Lung (tissue), 12 donors: ENCODE results near the gene RXRB. TPM values are rescaled to one million over a fixed set of nuclear protein-coding genes. Genes with fewer than 3 reads are reported as not detected.
A peak's percentile ranks its signal among the peaks of the same experiment; 100 is the strongest.

ENCODE experiments used
- ATAC-seq: fragments of 200-7000 bp; cut with Tn5 transposase; one replicate; pipeline ENCODE4 v1.9.1; 2020; ENCODE audit warnings: moderate number of reproducible peaks; ENCODE audit not compliant: insufficient read depth, low FRiP score
- DNase-seq, 3 donors: peaks; one replicate each; pipeline ENCODE4 v3.0.0-alpha.2; 2013 to 2017
- H3K27ac ChIP-seq, 2 donors: one replicate each; pipeline ENCODE4 v1.5.1; 2013; ENCODE audit warnings: mild to moderate bottlenecking in 2 of 2, moderate library complexity in 2 of 2, control low read depth in 1 of 2, inconsistent platforms in 1 of 2, low read depth in 1 of 2, low read length in 1 of 2
- H3K27me3 ChIP-seq, 3 donors: one replicate each; pipeline ENCODE4 v1.5.1; 2013; ENCODE audit warnings: low read length in 2 of 3; ENCODE audit not compliant: control insufficient read depth in 3 of 3, insufficient read depth in 3 of 3
- H3K36me3 ChIP-seq, 4 donors: one replicate each; pipeline ENCODE4 v1.5.1; 2013; ENCODE audit warnings: low read length in 4 of 4, mild to moderate bottlenecking in 1 of 4, moderate library complexity in 1 of 4; ENCODE audit not compliant: control insufficient read depth in 4 of 4, insufficient read depth in 4 of 4
- H3K4me1 ChIP-seq, 5 donors: one replicate each; pipeline ENCODE4 v1.5.1; 2013; ENCODE audit warnings: low read length in 5 of 5, mild to moderate bottlenecking in 2 of 5, moderate library complexity in 1 of 5; ENCODE audit not compliant: control insufficient read depth in 5 of 5, insufficient read depth in 5 of 5
- H3K4me3 ChIP-seq: one replicate; pipeline ENCODE4 v1.5.1; 2013; ENCODE audit warnings: mild to moderate bottlenecking, control low read depth, moderate library complexity
- H3K9ac ChIP-seq, 2 donors: one replicate each; pipeline ENCODE4 v1.5.1; 2013; ENCODE audit warnings: low read length in 2 of 2, control low read depth in 1 of 2; ENCODE audit not compliant: insufficient read depth in 1 of 2
- H3K9me3 ChIP-seq, 4 donors: one replicate each; pipeline ENCODE4 v1.5.1; 2013; ENCODE audit warnings: low read length in 3 of 4, mild to moderate bottlenecking in 1 of 4, moderate library complexity in 1 of 4; ENCODE audit not compliant: control insufficient read depth in 4 of 4, insufficient read depth in 3 of 4
- CTCF ChIP-seq: IDR thresholded peaks from 2 replicates; pipeline ENCODE4 v1.5.1; 2012; ENCODE audit warnings: mild to moderate bottlenecking; ENCODE audit errors: control extremely low read depth, extremely low read depth
- WGBS, 2 donors: extraction: QIAGEN DNeasy Blood & Tissue Kit; methylation state at CpG; one replicate each; pipeline ENCODE4 v1.1.7; 2013; 5-methylcytosine and 5-hydroxymethylcytosine counted together
- polyA plus RNA-seq, 2 donors: library from polyadenylated mRNA; stranded (reverse); fragments of 200-250 nt; gene quantifications; one replicate each; pipeline ENCODE4 v1.2.1, GENCODE V29; 2013
- total RNA-seq, 2 donors: library from RNA; depleted of rRNA in 1 of 2; stranded (reverse); fragments of >200 nt in 1 of 2; gene quantifications; one replicate each; pipeline ENCODE4 v1.2.1, GENCODE V29; 2014 to 2021
- donor health status: control.
- donor health status: control.
- donor health status: Bipolar disorder and iron deficiency.
- donor health status: healthy.
- donor health status: DM: yes; HTN: yes; CAD: no.

RXRB gene
- total and polyA plus RNA-seq, 4 donors, result 27.4 to 38.7 (median 31.1) TPM

GRCh38 chr6:33192671-33193602 is 7.5 kb downstream of the RXRB start:
- no peak for TF ChIP-seq CTCF
- ATAC-seq (no peak), DNase-seq (peak; percentile 20 to 58 (median 45))
- Histone ChIP-seq H3K27ac (no peak overlapping the region), H3K36me3 (peaks cover 0 to 29% (median 19%) of the 10 kb centered on the region in 4 donors), H3K9ac (no peak overlapping the region), H3K4me3 (no peak overlapping the region), H3K9me3 (no peaks in the 10 kb centered on the region), H3K27me3 (peaks cover 0 to 21% (median 18%) of the 10 kb centered on the region in 3 donors), H3K4me1 (peaks cover 0 to 22% (median 5%) of the 10 kb centered on the region in 5 donors)
- 3 to 4% methylated on average over 41 to 72 of the region's 72 CpGs for WGBS, 2 donors

- H3K9me3 ChIP-seq, result no peaks in the 10 kb centered on the region
- no peak within 1 kb of the TSS for H3K9ac ChIP-seq
- H3K4me3 ChIP-seq, result no peak within 1 kb of the TSS
- no peak for DNase-seq
- H3K36me3 ChIP-seq, result peaks cover 0 to 26% (median 18%) of the 10 kb centered on the region in 4 donors
- 9 to 14% methylated on average over 32 to 35 of the region's 35 CpGs for WGBS, 2 donors
- H3K4me1 ChIP-seq, result peaks cover 0 to 17% (median 5%) of the 10 kb centered on the region in 5 donors
- peaks cover 0 to 21% (median 18%) of the 10 kb centered on the region in 3 donors for H3K27me3 ChIP-seq
- H3K27ac ChIP-seq, result no peak within 1 kb of the TSS
- ATAC-seq, result no peak
- TF ChIP-seq CTCF, result no peak
Observed at GRCh38 chr6:33192105-33192646, 8.3 kb downstream of the RXRB start, which contains the start of gene COL11A2. Gene COL11A2 (minus strand): TSS chr6:33192467. CDS start chr6:33192240, 227 bp downstream.

GRCh38 chr6:33191383-33192104 is 8.9 kb downstream of the RXRB start:
- ATAC-seq (no peak), DNase-seq (no peak)

More at GRCh38 chr6:33191383-33192104, 8.9 kb downstream of the RXRB start:
- no peak for TF ChIP-seq CTCF
- 52 to 59% methylated on average over 8 of the region's 8 CpGs for WGBS, 2 donors
- peaks cover 0 to 21% (median 18%) of the 10 kb centered on the region in 3 donors for H3K27me3 ChIP-seq
- H3K9me3 ChIP-seq, result no peaks in the 10 kb centered on the region
- peaks cover 0 to 17% (median 5%) of the 10 kb centered on the region in 5 donors for H3K4me1 ChIP-seq
- H3K9ac ChIP-seq, result no peak overlapping the region
- no peak overlapping the region for H3K4me3 ChIP-seq
- no peak overlapping the region for H3K27ac ChIP-seq
- peaks cover 0 to 24% (median 15%) of the 10 kb centered on the region in 4 donors for H3K36me3 ChIP-seq
